Ramos (cell line): ENCODE results near the gene SMIM10.
"Not testable (repeated sequence)": the region's sequence is repeated elsewhere in the genome, so short reads cannot be mapped to it uniquely, and the experiment has no call there.

Experiments
- in situ Hi-C: fragments of 300-500 bp; cut with MboI; formaldehyde crosslinking; loops from one replicate; pipeline ENCODE4 v1.14.3; 2022; ENCODE audit warnings: low sequenced_read_pairs; ENCODE audit not compliant: unreplicated experiment

Gene SMIM10

GRCh38 chrX:134990801-134991481 is at the start of gene SMIM10:
SMIM10 (plus strand) TSS chrX:134990991; CDS start chrX:134991096, 105 bp downstream.
- in situ Hi-C loops, result no loop called here

GRCh38 chrX:134946364-134946763 is 44.4 kb upstream of the SMIM10 start:
- in situ Hi-C loops, result not testable (repeated sequence)

GRCh38 chrX:134948333-134949241 is 42.2 kb upstream of the SMIM10 start:
- in situ Hi-C loops, result no loop called here

GRCh38 chrX:134949271-134949670 is 41.5 kb upstream of the SMIM10 start:
- in situ Hi-C loops, result no loop called here

GRCh38 chrX:134957836-134958235 is 33.0 kb upstream of the SMIM10 start:
- in situ Hi-C loops, result no loop called here

GRCh38 chrX:134960366-134960765 is 30.4 kb upstream of the SMIM10 start:
- in situ Hi-C loops, result not testable (repeated sequence)

GRCh38 chrX:134963041-134963440 is 27.8 kb upstream of the SMIM10 start:
- in situ Hi-C loops, result no loop called here

- in situ Hi-C loops, result no loop called here
These were observed 21.1 kb upstream of the SMIM10 start for GRCh38 chrX:134969726-134970125.

- in situ Hi-C loops, result no loop called here
These were observed 18.9 kb upstream of the SMIM10 start for GRCh38 chrX:134971926-134972325.

- in situ Hi-C loops, result no loop called here
These were observed 15.3 kb upstream of the SMIM10 start for GRCh38 chrX:134975516-134975915.

- in situ Hi-C loops, result no loop called here
These were observed 8.9 kb upstream of the SMIM10 start for GRCh38 chrX:134981910-134982309.

GRCh38 chrX:134982748-134983147 is 8.0 kb upstream of the SMIM10 start:
- in situ Hi-C loops, result no loop called here

GRCh38 chrX:134985479-134985878 is 5.3 kb upstream of the SMIM10 start:
- in situ Hi-C loops, result no loop called here

- in situ Hi-C loops, result no loop called here
These were observed 353 bp upstream of the SMIM10 start for GRCh38 chrX:134990475-134990800.

- in situ Hi-C loops, result no loop called here
These were observed 6.9 kb downstream of the SMIM10 start for GRCh38 chrX:134997646-134998045.

GRCh38 chrX:134998246-134998645 is 7.5 kb downstream of the SMIM10 start:
- in situ Hi-C loops, result no loop called here

- in situ Hi-C loops, result no loop called here
These were observed 8.7 kb downstream of the SMIM10 start for GRCh38 chrX:134999469-134999868.

GRCh38 chrX:135000516-135000915 is 9.7 kb downstream of the SMIM10 start:
- in situ Hi-C loops, result no loop called here

- in situ Hi-C loops, result no loop called here
These were observed 13.3 kb downstream of the SMIM10 start for GRCh38 chrX:135003876-135004623.

GRCh38 chrX:135006187-135006586 is 15.4 kb downstream of the SMIM10 start:
- in situ Hi-C loops, result no loop called here

GRCh38 chrX:135009057-135009610 is 18.3 kb downstream of the SMIM10 start:
- in situ Hi-C loops, result no loop called here
